Retinal pigment epithelial cell (primary cell): ENCODE results near the gene DUSP22.
A peak's percentile ranks its signal among the peaks of the same experiment; 100 is the strongest.

ENCODE experiments used
- DNase-seq: peaks from one replicate; pipeline ENCODE4 v3.0.0-alpha.2; 2010; ENCODE audit warnings: low read depth
- H3K4me3 ChIP-seq: 2 replicates; pipeline ENCODE4 v1.5.1; 2011; ENCODE audit warnings: mild to moderate bottlenecking, low read length, control low read depth, moderate library complexity
- CTCF ChIP-seq: conservative IDR thresholded peaks from 2 replicates; pipeline ENCODE4 v1.5.1; 2011; ENCODE audit warnings: low read depth, low read length, control low read depth, inconsistent platforms

DUSP22 gene

GRCh38 chr6:301929-302705 lies 9.8 kb downstream of the DUSP22 start:
- no peak overlapping the region for H3K4me3 ChIP-seq
- DNase-seq = no peak
- TF ChIP-seq CTCF = no peak

GRCh38 chr6:302760-303159 lies 10.5 kb downstream of the DUSP22 start:
- TF ChIP-seq CTCF = no peak
- no peak overlapping the region for H3K4me3 ChIP-seq
- no peak for DNase-seq

GRCh38 chr6:303263-303662 lies 11.0 kb downstream of the DUSP22 start:
- TF ChIP-seq CTCF = no peak
- no peak for DNase-seq
- no peak overlapping the region for H3K4me3 ChIP-seq

DNA sequence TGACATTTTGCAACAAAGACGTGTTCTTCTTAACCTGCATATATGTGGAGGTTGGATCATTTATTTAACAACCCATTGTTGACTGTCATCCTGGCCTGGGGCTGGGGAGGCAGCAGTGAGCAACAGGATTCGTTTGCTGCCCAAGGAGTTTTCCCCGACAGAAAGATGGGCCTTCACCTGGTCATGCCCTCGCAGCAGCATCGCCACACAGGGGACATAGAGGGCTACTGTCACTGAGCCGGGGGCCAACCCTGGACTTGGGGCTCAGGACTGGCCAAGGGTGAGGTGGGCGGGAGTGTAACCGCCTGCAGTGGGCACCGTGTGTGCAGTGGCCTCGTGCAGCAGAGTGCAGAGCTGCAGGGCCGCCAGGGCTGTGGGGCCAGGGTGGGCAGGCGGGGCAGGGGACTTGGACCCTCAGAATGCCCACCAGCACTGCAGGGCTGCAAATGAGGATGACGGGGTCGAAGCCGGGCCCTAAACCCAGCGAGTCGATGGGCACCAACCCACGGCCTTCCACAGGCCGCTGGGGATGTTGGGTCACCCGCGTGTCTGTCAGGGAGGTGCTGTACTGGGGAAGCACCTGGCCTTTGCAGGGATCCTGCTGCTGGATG lies 11.8 kb downstream of the DUSP22 start:
- DNase-seq = no peak
- peak; percentile 14 for TF ChIP-seq CTCF
- H3K4me3 ChIP-seq = no peak overlapping the region

GRCh38 chr6:304833-305370 lies 12.6 kb downstream of the DUSP22 start:
- TF ChIP-seq CTCF = no peak
- H3K4me3 ChIP-seq = no peak overlapping the region
- DNase-seq = no peak

DNA sequence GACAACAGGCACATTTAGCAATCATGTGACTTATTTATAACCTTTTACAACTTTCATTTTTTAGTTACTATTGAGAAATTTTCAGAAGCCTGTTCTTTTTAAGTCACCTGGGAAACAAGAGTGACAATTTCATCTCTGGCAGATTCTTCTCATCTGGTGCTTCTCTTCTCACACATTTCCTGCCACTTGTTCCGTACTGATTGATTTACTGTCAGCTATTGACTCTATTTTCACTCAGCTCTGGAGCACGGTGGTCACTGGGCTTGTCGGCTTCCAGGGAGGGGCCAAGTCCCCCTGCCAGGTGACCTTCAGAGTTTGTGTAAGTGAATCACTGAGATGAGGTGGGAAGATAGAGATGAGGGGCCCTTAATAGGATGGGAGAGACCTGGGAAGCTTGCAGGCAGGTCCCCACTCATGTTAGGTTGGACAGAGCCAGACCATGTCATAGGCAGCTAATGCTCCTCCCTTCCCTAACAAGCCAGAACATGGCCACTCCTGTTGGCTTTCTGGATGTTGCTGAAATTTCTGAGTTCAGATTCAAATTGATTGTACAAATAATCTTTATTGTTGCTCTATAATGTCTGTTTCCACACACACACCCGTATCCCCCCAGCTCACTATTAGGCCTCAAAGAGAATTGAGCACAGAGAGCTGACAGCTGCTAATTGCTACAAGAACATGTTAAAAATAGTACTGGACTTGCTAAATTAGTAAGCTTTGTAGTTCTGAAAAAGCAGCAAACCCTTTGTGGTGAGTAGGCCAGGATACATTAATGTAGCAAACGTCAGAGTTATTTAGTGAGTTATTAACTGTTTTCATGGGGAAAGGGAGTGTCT lies 13.3 kb downstream of the DUSP22 start:
- DNase-seq = no peak
- TF ChIP-seq CTCF = no peak
- H3K4me3 ChIP-seq = no peak overlapping the region
